ENCODE data around the gene TOB2.
"Not testable (repeated sequence)": the region's sequence is repeated elsewhere in the genome, so short reads cannot be mapped to it uniquely, and the experiment has no call there.

The TOB2 gene

DNA sequence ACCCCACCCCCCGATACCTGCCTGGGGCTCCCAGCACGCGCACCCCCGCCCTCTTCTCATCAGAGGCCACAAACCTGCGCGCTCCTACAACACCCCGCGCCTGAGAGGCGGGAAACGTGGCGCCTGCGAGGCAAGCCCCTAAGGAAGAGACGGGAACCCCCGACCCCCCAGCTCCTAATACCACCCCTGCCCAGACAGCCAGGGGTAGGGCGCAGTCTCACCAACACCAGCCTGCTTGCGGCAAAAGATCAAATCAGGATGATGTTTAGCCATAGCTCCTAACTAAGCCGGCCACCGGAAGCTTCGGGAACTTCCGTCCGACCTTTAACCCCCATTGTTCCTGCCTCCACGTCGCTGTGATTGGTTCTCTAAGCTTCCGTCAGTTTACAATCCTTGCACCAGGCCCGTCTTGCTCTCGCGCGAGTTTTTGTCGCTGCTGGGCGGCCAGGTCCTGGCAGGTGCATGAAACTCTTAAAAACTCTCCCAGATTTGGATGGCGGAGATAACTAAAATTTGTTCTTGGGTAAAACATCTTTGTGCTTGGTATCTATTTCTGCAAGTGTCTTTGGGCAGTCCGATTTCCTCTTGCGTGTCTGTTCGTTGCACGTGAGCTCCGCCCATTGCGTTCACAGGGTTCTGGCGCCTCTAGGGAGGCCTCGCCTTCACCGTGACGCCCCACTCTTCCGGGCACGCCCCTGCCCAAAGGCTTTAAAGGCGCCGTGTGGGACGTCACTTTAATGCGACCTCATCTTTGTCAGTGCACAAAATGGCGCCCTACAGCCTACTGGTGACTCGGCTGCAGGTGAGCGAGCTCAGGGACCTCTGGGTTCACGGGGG is 22.0 kb upstream of the TOB2 start, which contains the start of the genes ACO2 and PHF5A:
Gene ACO2, plus strand, starts transcription at position 737 of the 837 bp plus-strand sequence. Its CDS starts 30 bp downstream, at position 767.
Gene PHF5A, minus strand, starts transcription at position 312 of the 837 bp plus-strand sequence. Its CDS starts 39 bp downstream, at position 273.
- DNase-seq (ENCODE audit: low read depth in 1 of 2, low spot score in 1 of 2) = peak; percentile 96 to 97

DNA sequence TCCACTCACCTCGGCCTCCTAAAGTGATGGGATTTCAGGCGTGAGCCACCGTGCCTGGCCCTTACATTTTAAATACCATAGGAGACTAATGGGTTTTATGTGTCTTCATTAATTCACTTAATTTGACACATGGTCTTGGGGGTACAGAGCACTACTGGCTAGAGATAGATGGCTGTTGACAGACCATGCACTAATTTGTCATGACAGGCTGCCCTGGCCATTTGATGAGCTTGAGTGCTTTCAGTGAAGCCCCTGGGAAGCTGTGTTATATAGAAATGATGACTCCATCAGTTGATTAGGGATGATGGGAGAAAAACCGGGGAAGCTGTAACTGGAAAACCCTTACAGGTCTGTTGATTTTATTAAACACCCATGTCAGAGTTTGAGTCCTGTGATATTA is 15.3 kb upstream of the TOB2 start:
- DNase-seq (ENCODE audit: low read depth in 1 of 2, low spot score in 1 of 2) = no peak

DNA sequence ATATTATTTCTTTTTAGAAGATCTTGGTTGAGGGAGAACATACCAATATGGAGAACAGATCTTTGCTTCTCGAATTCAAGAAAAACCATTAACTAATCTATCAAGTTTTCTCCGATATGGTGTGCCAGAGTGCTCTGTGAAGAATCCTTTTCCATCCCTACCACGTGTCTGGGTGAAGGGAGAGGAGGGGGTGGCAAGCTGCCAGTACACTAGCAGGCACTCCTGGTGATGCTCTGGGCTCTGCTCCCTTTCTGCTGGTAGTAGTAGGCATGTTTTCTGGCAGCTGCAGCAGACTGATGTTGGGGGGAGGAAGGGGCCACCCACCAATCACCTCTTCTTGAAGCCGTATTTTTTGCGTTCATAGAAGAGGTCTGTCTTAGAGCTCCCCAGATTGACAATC is 13.5 kb upstream of the TOB2 start:
- not testable (repeated sequence) for DNase-seq (ENCODE audit: low read depth in 1 of 2, low spot score in 1 of 2)

DNA sequence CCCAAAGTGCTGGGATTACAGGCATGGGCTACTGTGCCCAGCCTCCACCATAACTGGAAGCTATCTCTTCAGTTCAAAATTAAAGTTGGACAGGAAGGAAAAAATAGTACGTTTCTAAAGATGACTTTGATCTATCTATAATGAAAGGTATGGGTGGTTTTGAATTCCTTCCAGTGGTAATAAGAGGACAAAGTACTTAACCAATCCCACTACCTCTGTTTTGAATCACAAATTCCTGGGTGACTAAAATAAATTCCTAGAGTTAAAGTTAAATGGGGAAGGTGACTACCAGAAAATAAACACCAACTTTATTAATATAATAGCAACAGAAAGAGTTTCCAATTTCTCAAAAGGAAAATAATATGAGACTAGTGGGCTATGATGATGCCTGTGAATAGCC is 12.8 kb upstream of the TOB2 start:
- DNase-seq (ENCODE audit: low read depth in 1 of 2, low spot score in 1 of 2) = no peak

DNA sequence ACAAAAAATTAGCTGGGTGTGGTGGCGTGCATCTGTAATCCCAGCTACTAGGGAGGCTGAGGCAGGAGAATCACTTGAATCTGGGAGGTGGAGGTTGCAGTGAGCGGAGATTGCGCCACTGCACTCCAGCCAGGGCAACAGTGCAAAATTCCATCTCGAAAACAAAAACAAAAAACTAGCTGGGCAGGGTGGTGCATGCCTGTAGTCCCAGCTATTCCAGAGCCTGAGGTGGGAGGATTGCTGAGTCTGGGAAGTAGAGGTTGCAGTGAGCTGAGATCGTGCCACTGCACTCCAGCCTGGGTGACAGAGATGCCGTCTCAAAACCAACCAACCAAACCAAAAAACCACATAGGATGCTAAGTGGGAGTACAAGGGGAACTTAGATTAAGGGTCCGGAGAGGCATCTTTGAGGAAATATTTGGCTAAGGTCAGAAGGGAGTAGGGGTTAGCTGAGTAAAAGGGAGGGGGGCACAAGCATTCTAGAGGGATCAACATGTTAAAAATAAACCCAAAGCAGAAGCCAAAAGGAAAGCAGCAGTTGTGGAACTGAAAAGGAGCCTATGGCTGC is 11.6 kb upstream of the TOB2 start:
- no peak for DNase-seq (ENCODE audit: low read depth in 1 of 2, low spot score in 1 of 2)

DNA sequence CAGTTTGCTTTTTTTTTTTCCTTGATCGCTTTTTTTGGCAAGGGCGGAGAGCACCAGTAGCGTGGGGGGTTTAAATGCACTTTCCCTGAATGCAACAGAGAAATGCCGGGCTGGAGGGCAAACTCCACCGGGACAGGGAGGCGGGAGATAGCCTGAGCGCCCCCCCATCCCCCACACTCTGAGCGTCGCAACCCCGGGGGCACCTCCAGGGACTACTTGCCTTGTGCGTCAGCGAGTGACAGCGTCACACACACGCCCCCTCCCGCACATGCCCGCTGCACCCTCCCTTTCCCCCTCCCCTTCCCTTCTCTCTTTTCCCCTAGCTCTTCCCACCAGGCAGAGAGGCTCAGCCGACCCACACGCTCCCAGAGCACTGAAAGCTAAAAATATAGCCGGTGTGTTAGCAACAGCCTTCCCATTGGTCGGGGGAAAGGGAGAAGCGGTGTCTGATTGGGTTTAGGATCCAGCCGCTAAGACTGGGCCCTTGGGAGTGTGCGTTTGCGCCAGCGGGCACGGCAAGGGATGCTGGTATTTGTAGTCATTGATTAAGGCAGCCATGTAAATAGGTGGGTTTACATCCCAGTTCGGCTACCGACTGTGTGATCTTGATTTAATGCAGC is 1.7 kb upstream of the TOB2 start:
- peak; percentile 69 to 84 for DNase-seq (ENCODE audit: low read depth in 1 of 2, low spot score in 1 of 2)

DNA sequence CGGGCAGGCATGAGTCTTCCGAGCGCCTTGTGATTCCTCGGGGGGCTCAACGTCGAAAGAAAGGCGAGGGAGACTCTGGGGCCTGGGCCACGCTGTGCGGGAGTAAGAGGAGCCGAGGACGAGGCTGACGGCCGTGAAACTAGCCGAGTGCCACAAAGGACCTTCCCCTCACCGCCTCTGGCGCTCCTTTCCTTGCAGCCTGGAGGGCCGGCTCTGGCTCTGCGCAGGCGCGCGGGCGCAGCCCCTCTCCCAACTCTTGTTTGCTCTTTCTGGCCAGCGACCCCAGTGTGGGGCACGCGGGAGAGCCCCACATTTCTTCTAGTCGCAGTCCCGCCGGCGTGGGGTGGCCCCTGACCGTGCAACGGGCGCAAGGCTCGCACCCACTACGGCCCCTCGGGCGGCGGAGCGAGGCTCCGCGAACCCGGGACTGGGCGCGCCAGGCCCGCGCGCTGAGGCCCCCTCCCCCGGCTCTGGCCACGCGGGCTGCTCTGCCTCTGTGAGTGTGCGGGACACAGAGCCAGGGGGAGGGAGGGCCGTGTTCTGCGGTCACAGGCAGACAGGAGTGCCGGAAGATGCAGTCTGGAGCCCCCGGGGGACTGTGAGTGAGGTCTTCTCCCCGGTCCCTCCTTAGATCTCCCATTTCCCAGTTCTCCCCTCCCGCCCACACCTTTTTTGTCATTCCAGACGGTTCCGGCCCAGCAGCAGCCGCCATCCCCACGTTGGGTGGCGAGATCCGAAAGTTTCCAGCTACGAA is 1.0 kb upstream of the TOB2 start:
- peak; percentile 20 to 42 for DNase-seq (ENCODE audit: low read depth in 1 of 2, low spot score in 1 of 2)

DNA sequence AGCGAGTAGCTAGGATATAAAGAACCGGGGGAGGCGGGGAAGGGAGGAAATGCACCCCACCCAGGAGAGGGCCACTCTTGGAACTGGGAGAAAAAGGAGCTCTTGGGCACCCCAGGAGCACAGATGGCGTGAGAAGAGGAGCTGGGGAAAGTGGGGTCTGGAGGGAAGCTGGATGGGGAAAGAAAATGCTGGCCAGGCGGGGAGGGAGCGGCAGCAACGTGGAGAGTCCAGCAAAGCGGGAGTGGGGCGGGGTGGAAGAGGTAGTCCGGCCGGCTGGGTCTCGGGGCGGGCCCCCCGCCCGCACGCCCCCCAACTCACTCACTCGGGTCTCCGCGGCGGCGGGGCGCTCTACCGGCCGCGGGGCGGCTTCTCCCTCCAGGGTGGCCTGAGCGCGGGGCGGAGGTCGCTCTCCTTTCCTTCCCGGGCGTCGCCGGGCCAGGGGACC is 522 bp downstream of the TOB2 start:
- no peak for DNase-seq (ENCODE audit: low read depth in 1 of 2, low spot score in 1 of 2)

DNA sequence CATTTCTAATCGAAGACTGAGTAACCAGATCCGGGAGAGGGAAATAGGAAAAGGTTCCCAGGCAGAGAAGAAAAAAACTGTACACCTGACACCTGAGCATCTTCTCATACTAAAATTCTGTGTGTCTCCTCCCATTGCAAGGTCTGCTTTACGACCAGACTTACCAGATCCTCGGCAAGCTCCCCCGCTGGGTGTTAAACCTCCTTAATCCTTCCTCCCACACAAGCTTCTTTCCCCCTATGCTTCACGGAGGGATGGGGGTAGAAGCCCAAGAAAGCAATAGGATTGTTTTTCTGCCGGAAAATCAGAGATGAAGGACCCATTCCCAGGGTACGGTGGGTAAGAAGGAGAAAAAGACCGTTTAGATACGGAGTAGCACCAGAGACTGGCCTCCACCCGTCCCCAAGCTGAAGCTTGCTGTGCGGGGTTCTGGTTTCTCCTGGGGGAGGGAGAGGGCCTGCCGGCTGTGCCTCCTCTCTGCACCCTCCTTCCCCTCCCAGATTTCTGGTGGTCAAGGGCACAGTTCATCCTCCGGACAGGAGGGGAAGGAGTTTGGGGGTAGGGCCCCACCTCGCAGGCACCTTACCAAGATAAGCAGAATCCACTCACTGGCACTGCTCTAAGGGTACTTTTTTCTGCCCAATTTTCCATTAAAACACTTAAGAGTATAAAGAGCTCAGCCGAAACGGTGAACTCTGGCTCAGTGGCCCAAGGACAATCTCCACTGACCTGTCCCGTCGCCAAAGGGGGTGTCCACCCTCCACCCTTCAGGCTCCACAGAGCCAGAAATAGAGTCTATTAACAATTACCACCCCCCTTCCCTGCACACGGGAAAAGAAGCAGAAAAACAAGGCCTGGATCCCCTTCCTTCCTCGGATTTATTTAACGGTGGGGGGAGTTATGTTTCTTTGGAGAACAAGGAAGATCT is 1.2 kb downstream of the TOB2 start:
- no peak for DNase-seq (ENCODE audit: low read depth in 1 of 2, low spot score in 1 of 2)

DNA sequence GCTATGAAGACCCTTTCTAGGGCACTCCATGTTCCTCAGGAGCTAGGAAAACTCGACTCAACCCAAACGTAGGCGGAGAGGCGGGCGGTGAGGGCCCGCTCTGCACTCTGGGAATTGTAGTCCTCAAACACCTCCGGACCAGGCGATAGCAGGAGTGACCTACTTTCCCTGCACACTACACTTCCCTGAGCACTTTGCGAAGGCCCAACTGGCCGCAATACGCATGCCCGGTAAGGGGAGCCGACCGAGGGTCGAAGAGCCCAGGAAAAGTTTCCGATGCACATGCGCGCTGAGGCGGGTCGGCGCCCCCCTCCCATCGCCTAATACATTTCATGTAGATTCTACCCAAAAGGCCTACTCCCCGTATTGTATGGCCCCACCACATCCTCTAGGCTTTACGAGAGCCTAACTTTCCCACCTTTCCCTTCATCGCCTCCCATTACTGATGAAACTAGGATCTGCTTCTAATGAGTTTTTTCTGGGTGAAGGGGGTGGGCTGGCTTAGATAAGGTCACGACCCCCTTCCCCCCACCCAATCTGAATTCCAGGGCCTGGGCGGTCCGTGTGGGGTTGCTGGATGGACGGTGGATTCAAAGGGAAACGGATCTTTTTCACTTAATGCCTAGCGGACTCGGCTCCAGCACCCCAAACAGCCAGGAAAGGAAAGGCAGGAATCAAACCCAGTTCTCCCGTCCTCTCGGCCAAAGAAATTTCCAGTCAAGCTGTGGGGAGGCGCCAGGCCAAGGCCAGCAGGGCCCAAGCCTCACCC is 2.1 kb downstream of the TOB2 start:
- DNase-seq (ENCODE audit: low read depth in 1 of 2, low spot score in 1 of 2) = peak; percentile 55 to 73

DNA sequence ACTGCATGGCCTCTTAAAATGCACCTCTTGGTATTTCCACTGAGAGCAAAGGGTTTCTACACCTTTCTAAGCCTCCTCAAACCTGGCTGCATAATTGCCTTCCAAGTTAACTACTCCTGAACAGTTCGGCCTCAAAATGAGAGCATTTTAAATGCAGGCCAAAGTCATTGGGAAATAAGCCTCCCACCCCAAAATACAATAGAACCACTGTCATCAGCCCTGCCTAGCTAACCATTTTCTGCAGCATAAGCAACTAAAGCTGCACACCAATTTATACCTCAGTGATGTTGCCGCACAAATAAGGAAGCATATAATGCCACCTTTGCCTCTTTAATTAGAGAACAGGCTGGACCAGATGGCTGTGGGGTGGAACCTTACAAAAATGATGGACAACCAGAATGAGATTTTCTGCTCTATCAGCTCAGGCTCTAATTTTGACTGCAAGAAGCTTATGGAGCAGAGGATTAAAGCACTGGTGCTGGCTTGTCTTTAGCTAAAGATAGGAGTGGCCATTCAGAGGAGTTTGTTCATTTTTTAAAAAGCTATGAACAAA is 4.3 kb downstream of the TOB2 start:
- DNase-seq (ENCODE audit: low read depth in 1 of 2, low spot score in 1 of 2) = no peak

DNA sequence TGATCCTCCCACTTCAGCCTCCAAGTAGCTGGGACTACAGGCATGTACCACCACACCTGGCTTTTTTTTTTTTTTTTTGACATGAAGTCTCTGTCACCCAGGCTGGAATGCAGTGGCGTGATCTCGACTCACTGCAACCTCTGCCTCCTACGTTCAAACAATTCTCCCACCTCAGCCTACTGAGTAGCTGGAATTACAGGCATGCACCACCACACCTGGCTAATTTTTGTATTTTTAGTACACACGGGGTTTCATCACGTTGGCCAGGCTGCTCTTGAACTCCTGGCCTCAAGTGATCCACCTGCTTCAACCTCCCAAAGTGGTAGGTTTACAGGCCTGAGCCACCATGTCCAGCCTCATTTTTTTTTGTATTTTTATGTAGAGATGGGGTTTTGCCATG is 6.1 kb downstream of the TOB2 start:
- not testable (repeated sequence) for DNase-seq (ENCODE audit: low read depth in 1 of 2, low spot score in 1 of 2)

DNA sequence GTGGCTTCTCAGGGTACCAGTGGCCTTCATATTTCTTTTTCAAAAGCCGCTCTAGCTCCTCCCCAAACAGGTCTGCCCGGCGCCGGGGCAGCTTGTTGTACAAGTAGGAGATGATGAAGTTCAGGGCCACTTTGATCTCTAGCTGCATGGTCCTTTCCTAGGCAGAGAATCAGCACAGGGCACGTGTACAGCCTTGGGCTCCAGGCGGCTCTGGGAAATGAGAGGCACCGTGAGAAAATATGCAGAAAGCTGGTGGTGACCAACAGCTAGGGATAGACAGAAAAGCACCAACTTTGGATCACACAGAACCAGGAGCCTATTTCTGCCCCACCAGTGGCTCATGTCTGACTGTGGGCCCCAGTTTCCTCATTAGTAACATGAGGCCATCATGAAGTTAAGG is 9.4 kb downstream of the TOB2 start:
- DNase-seq (ENCODE audit: low read depth in 1 of 2, low spot score in 1 of 2) = no peak

DNA sequence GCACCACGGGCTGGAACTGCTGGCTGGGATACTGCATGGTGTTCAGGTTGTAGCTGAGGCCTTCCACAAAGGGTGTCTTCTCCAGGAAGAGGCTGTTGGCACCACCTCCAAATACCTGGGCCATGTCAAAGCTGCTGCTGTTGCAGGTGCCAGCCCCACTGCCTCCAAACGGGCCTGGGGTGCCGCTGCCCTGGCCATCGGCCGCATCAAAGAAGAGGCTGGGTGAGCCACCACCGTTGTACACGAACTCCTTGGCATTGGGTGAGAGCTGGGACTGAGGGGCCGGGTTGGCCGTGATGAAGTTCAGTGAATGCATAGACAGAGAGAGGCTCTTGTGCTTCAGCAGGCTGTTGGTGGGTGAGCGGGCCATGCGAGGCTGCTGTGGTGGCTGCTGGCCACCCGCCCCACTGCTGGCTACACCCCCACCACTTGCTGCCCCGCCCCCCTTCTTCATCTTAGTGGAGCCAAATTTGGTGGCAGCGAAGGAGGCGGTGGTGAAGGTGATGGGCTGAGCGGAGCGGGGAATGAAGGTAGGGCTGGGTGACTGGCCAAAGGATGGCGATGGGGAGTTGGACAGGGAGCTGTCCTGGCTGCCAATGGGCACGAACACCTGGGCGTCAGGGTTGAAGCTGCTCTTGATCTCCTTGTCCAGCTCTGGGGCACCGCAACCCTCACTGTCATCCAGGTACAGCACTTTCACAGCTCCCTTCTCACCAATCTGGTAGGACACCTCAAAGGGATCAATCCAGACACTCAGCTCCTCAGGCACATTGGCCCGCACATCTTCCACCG is 10.1 kb downstream of the TOB2 start:
- no peak for DNase-seq (ENCODE audit: low read depth in 1 of 2, low spot score in 1 of 2)

DNA sequence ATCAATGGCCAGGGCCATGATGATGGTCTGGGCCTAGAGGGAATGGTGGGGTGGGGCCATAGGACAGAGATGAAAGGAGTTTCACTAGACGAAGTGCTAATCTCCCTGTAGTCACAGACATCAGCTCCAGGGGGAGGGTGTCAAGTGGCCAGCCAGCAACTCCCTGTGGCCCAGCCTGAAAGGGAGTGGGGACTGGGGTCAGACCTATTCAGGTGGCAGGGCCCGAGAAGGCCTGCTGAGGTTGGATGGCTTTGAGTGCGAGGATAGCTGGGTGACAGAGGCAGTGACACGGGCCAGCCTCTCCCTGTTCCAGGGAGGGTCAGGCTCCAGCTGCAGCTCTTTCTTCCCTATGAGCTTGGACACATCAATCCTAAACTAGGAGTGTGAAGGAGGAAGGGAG is 11.0 kb downstream of the TOB2 start:
- no peak for DNase-seq (ENCODE audit: low read depth in 1 of 2, low spot score in 1 of 2)

DNA sequence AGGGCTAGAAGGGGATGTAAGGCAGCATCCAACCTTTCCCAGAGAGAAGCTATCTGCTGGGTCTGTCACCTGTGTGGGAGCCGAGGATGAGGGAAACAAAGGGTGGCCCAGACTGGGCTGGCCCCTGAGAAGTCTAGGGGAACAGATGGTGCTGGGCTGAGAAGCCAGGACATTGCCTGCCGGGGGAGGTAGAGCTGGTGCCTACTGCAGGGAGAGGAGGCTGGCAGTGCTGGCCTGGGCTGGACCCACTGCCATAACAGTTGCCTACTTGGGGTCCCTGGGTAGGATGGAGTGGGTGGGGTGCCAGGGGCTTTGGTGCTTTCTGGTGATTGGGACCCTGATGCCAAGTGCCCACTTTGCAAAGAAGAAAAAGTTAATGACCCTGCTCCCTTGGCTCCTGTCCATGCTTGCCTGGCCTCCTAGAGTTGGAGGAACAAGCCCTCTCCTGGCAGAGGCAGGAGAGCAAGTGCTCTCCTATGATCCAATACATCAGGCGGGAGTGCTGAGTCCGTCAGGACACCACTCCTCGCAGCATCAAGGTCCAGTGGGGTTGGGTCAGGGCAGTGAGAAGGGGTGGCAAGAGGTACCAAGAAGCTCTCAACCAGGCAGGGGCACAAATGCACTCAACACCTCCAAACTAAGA is 12.1 kb downstream of the TOB2 start:
- not testable (repeated sequence) for DNase-seq (ENCODE audit: low read depth in 1 of 2, low spot score in 1 of 2)

DNA sequence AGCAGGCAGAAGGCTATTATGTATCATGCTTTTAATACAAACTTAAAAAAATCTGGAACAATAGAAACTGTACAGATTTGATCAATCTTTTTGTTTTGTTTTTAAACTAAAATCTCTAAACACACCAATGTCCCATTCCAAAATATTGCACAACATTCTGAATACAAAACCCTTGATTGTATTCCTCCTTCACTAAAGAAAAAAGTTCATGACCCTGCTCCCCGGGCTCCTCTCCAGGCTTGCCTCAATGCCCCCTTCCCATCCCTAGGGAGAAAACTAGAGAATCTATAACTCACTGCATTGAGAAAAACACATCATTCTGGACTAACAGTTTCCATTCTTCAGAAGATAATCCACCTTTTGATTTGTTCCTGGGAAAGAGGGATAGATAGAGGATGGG is 13.1 kb downstream of the TOB2 start:
- DNase-seq (ENCODE audit: low read depth in 1 of 2, low spot score in 1 of 2) = not testable (repeated sequence)

DNA sequence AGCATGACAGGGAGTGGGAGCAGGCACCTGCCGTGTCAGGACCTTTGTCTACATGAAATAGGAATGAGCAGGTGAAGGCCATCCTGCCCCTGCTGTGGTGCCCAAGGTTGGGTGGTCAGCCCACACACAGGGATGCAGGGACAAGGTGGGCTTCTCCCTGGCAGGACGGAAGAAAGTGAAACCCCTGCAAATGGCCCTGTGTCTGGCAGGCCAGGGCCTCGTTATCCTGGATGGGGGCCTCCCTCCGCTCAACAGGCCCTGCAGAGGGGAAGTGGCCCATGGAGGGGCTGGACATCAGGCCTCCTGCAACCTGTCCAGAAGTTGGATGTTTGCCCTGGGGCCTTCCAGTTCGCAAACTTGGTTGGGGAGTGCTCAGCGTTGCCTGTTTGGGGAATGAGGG is 14.9 kb downstream of the TOB2 start:
- DNase-seq (ENCODE audit: low read depth in 1 of 2, low spot score in 1 of 2) = no peak
